Measurements from ENCODE around the gene YWHAE. TPM values are rescaled to one million over a fixed set of nuclear protein-coding genes. Genes with fewer than 3 reads are reported as not detected.
"Not testable (repeated sequence)": the region's sequence is repeated elsewhere in the genome, so short reads cannot be mapped to it uniquely, and the experiment has no call there.

YWHAE gene
- total RNA-seq, 1 donor from 2014 or later, result 393 TPM

DNA sequence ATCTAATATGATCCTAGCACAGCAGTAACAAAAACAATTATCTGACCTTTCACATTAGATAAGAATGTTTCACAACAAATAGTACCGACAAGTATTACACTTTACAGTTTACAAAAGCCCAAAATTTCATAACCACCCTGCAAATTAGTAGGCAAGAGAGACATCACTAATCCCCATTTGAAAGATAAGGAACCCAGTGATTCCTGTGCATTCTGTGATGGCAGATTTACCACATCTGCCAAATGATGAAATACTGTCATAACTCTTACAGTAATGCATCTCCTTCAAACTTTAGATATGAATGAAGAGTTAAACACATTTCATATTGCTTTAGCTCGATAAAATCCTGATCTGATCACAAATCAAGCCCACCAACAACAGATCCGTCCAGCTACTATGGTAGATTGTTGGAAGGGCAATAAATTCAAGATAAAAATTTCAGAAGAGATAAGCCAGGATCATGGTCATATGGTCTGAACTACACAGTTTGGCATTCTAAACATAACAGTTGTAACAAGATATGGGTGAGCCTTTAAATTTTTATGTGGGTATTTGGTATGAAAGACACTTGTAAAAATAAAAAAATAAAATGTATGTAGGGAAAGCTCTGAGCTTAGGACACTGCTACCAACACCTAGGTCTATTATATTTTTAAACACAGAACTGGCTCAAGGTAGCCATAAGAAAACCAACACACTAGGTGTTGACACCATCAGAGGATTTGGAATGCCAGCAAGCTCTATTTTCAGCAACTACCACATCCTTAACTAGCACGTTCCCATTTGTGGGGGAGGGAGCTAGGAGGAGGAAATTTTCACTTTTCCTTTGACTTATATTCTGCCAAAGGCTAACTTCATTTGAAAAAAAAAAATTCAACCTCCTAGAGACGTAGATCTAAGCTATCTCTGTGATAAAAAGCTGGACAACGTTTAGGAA is 9.3 kb downstream of the YWHAE start:
- DNase-seq, result no peak
- intact Hi-C loops (cut with DNase I), result no loop called here
- ATAC-seq, result no peak
- H3K9me3 ChIP-seq, result no peaks in the 10 kb centered on the region
- H3K4me3 ChIP-seq, result no peak overlapping the region
- no peaks in the 10 kb centered on the region for H3K36me3 ChIP-seq
- H3K4me1 ChIP-seq, result peaks cover 74% of the 10 kb centered on the region
- no peak for TF ChIP-seq CTCF (IDR thresholded peaks at IDR 0.05)
- H3K27ac ChIP-seq, result peak overlapping the region; percentile 1
- no peaks in the 10 kb centered on the region for H3K27me3 ChIP-seq

GRCh38 chr17:1387490-1388227 is 12.4 kb downstream of the YWHAE start:
- peaks cover 73% of the 10 kb centered on the region for H3K4me1 ChIP-seq
- H3K27ac ChIP-seq; intact Hi-C loops (cut with DNase I); H3K36me3 ChIP-seq; H3K27me3 ChIP-seq; H3K4me3 ChIP-seq; H3K9me3 ChIP-seq: not testable (repeated sequence)
- DNase-seq (peak; percentile 31), ATAC-seq (peak; percentile 49)

DNA sequence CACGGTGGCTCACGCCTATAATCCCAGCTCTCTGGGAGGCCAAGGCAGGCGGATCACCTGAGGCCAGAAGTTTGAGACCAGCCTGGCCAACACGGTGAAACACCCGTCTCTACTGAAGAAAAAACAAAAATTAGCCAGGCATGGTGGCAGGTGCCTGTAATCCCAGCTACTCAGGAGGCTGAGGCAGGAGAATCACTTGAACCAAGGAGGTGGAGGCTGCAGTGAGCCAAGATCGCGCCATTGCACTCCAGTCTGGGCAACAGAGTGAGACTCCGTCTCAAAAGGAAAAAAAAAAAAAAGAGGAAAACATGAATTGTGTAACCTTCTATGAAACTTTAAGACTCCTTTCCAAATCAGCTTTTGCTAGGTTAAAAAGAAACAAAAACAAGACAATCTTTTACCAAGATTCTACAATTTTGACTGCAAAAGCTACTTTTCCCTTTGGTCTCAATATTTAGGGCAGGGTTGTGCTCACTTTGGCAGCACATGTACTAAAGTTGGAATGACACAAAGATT is 13.3 kb downstream of the YWHAE start:
- H3K4me1 ChIP-seq, result peaks cover 69% of the 10 kb centered on the region
- intact Hi-C loops (cut with DNase I), result not testable (repeated sequence)

GRCh38 chr17:1386265-1386664 is 13.8 kb downstream of the YWHAE start:
- H3K36me3 ChIP-seq, result no peaks in the 10 kb centered on the region
- intact Hi-C loops (cut with DNase I), result no loop called here
- H3K9me3 ChIP-seq, result no peaks in the 10 kb centered on the region
- H3K4me1 ChIP-seq, result peaks cover 68% of the 10 kb centered on the region
- H3K27ac ChIP-seq, result no peak overlapping the region
- TF ChIP-seq CTCF (IDR thresholded peaks at IDR 0.05), result no peak
- no peak overlapping the region for H3K4me3 ChIP-seq
- no peaks in the 10 kb centered on the region for H3K27me3 ChIP-seq
- DNase-seq, result no peak
- ATAC-seq, result no peak

More for the DNA sequence above, 13.3 kb downstream of the YWHAE start:
- ATAC-seq, H3K27me3 ChIP-seq, H3K36me3 ChIP-seq, H3K27ac ChIP-seq, H3K9me3 ChIP-seq, H3K4me3 ChIP-seq: not testable (repeated sequence)
- DNase-seq, result peak; percentile 29

- no peaks in the 10 kb centered on the region for H3K36me3 ChIP-seq
- peaks cover 68% of the 10 kb centered on the region for H3K4me1 ChIP-seq
- H3K9me3 ChIP-seq, result no peaks in the 10 kb centered on the region
- no peaks in the 10 kb centered on the region for H3K27me3 ChIP-seq
- no peak for TF ChIP-seq CTCF (IDR thresholded peaks at IDR 0.05)
- intact Hi-C loops (cut with DNase I), result no loop called here
- no peak overlapping the region for H3K27ac ChIP-seq
- no peak overlapping the region for H3K4me3 ChIP-seq
- no peak for ATAC-seq
- no peak for DNase-seq
These were observed 14.2 kb downstream of the YWHAE start for GRCh38 chr17:1385861-1386260.

GRCh38 chr17:1384905-1385435 is 15.1 kb downstream of the YWHAE start:
- H3K4me3 ChIP-seq, result no peak overlapping the region
- H3K4me1 ChIP-seq, result peaks cover 68% of the 10 kb centered on the region
- ATAC-seq, result no peak
- H3K36me3 ChIP-seq, result no peaks in the 10 kb centered on the region
- H3K27ac ChIP-seq, result no peak overlapping the region
- no peaks in the 10 kb centered on the region for H3K27me3 ChIP-seq
- intact Hi-C loops (cut with DNase I), result no loop called here
- no peaks in the 10 kb centered on the region for H3K9me3 ChIP-seq
- TF ChIP-seq CTCF (IDR thresholded peaks at IDR 0.05), result no peak
- no peak for DNase-seq
